Neuronal stem cell (in vitro differentiated cells): ENCODE results near the gene CLTC.

Experiments
- DNase-seq: peaks from one replicate; pipeline ENCODE4 v3.0.0-alpha.2; 2013; ENCODE audit warnings: low spot score
- H2AFZ ChIP-seq: one replicate; pipeline ENCODE4 v1.6.1; 2013; ENCODE audit warnings: mild to moderate bottlenecking, low read length, inconsistent platforms
- H2AK5ac ChIP-seq: 2 replicates; pipeline ENCODE4 v1.6.1; 2013; ENCODE audit warnings: low read depth, mild to moderate bottlenecking, inconsistent platforms, low read length, moderate library complexity, mixed read lengths
- H2BK120ac ChIP-seq: 2 replicates; pipeline ENCODE4 v1.6.1; 2013; ENCODE audit warnings: low read depth, mild to moderate bottlenecking, inconsistent platforms, low read length, moderate library complexity, mixed read lengths
- H2BK12ac ChIP-seq: one replicate; pipeline ENCODE4 v1.6.1; 2013; ENCODE audit warnings: low read length, inconsistent platforms
- H2BK15ac ChIP-seq: 2 replicates; pipeline ENCODE4 v1.6.1; 2013; ENCODE audit warnings: mild to moderate bottlenecking, low read length, inconsistent platforms, mixed read lengths
- H2BK5ac ChIP-seq: one replicate; pipeline ENCODE4 v1.6.1; 2013; ENCODE audit warnings: inconsistent platforms, mild to moderate bottlenecking, low read length, moderate library complexity
- H3K14ac ChIP-seq: one replicate; pipeline ENCODE4 v1.6.1; 2013; ENCODE audit warnings: low read length, inconsistent platforms
- H3K18ac ChIP-seq: 2 replicates; pipeline ENCODE4 v1.6.1; 2013; ENCODE audit warnings: low read length, inconsistent platforms
- H3K23ac ChIP-seq: 2 replicates; pipeline ENCODE4 v1.6.1; 2013; ENCODE audit warnings: low read depth, mild to moderate bottlenecking, mixed read lengths, low read length, inconsistent platforms; ENCODE audit not compliant: poor library complexity
- H3K27ac ChIP-seq: replicated peaks from 3 replicates; pipeline ENCODE4 v1.5.1; 2013; ENCODE audit warnings: low read length, inconsistent platforms
- H3K27me3 ChIP-seq, 3 experiments: 2 replicates each; pipeline ENCODE4 v1.6.1; 2013; ENCODE audit warnings: low read length in 3 of 3, mild to moderate bottlenecking in 2 of 3, inconsistent platforms in 1 of 3, low read depth in 1 of 3, mixed read lengths in 1 of 3, moderate library complexity in 1 of 3; ENCODE audit not compliant: control insufficient read depth in 3 of 3, insufficient read depth in 3 of 3
- H3K36me3 ChIP-seq, 2 donors: replicated peaks in 1 of 2; 2 replicates each; pipeline ENCODE4 v1.6.1; 2013; ENCODE audit warnings: low read length in 2 of 2; ENCODE audit not compliant: control insufficient read depth in 2 of 2, insufficient read depth in 2 of 2
- H3K4ac ChIP-seq: 2 replicates; pipeline ENCODE4 v1.6.1; 2013; ENCODE audit warnings: inconsistent platforms, mild to moderate bottlenecking, low read length, moderate library complexity
- H3K4me1 ChIP-seq, 2 donors: 1 replicate in 1 of 2; 2 replicates in 1 of 2; pipeline ENCODE4 v1.6.1; 2013; ENCODE audit warnings: low read length in 2 of 2, low read depth in 1 of 2; ENCODE audit not compliant: control insufficient read depth in 2 of 2, insufficient read depth in 1 of 2
- H3K4me2 ChIP-seq: one replicate; pipeline ENCODE4 v1.6.1; 2013; ENCODE audit warnings: mild to moderate bottlenecking, low read length, inconsistent platforms; ENCODE audit not compliant: insufficient read depth, poor library complexity, severe bottlenecking
- H3K4me3 ChIP-seq, 2 donors: 2 replicates each; pipeline ENCODE4 v1.5.1; 2013; ENCODE audit warnings: low read length in 2 of 2, mild to moderate bottlenecking in 2 of 2, inconsistent platforms in 1 of 2, moderate library complexity in 1 of 2
- H3K79me1 ChIP-seq: one replicate; pipeline ENCODE4 v1.6.1; 2013; ENCODE audit warnings: low read depth, mild to moderate bottlenecking, inconsistent platforms, low read length, moderate library complexity
- H3K9ac ChIP-seq: one replicate; pipeline ENCODE4 v1.6.1; 2013; ENCODE audit warnings: mild to moderate bottlenecking, low read depth, low read length, inconsistent platforms; ENCODE audit not compliant: poor library complexity
- H3K9me3 ChIP-seq, 2 donors: replicated peaks in 1 of 2; 2 replicates each; pipeline versions ENCODE3 to v1.6.1; 2013; ENCODE audit warnings: low read length in 2 of 2, mild to moderate bottlenecking in 2 of 2, inconsistent platforms in 1 of 2, low read depth in 1 of 2, mixed read lengths in 1 of 2, moderate library complexity in 1 of 2; ENCODE audit not compliant: control insufficient read depth in 2 of 2, insufficient read depth in 1 of 2
- H4K8ac ChIP-seq: one replicate; pipeline ENCODE4 v1.6.1; 2013; ENCODE audit warnings: low read depth, mild to moderate bottlenecking, inconsistent platforms, low read length, moderate library complexity
- H4K91ac ChIP-seq: one replicate; pipeline ENCODE4 v1.6.1; 2013; ENCODE audit warnings: low read length, low read depth, mild to moderate bottlenecking, inconsistent platforms; ENCODE audit not compliant: poor library complexity
- WGBS, 2 donors: extraction: QIAGEN DNeasy Blood & Tissue Kit; methylation state at CpG; one replicate each; pipeline ENCODE4 v1.1.7; 2013; ENCODE audit warnings: missing lambda C conversion rate in 2 of 2, mixed read lengths in 1 of 2; ENCODE audit not compliant: insufficient read length in 2 of 2, insufficient replicate concordance in 1 of 2; ENCODE audit errors: extremely low coverage in 2 of 2; 5-methylcytosine and 5-hydroxymethylcytosine counted together

CLTC gene

DNA sequence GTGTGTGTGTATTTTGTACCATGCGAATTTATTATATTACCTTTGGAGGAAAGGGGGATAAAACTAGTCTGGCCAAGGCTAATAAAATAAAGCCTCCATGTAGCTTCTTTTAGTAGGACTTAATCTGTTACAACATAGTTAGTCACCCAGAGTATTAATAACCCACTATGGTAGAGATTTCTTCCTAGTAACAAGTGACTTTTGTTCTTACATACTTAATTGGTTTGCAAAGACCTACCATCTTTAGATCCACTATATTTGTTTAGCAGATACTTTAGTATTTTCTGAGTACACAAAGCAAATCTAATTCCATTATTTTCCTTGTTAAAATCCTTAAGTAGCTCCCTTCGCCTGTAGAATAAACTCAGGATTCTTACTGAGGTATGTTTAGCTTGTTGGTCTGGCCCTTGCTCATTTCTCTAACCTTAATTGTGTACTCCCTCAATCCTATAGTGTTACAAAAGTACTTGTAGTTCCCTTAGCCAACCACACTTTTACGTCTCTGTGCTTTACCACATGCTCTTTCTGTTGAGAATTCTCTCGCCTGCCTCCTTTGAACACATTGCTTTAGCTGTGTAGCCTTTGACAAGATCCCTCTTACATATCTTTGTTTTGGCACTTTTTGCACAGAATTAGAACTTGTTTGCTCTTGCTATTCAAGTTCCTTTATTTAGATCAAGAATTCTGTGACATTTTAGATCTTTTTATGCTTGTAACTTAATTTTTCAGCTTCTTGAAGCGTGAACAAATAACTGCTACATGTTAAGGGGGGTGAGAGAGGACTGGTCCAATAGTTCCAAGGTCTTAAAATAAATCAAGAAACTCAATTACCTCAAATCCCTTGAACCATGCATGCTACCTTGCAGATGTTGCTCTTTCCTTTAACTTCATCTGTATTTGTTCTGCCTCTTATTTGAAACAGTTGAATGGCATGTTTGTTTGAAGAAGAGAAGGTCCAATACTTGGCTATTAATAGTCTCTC is 23.8 kb downstream of the CLTC start:
- Histone ChIP-seq H3K27me3 (no peaks in the 10 kb centered on the region), H3K23ac (no peak overlapping the region), H2AK5ac (no peak overlapping the region), H3K4me3 (no peak overlapping the region), H3K4ac (no peak overlapping the region), H2BK5ac (no peak overlapping the region), H4K91ac (no peak overlapping the region), H3K27ac (no peak overlapping the region), H4K8ac (no peak overlapping the region), H3K14ac (no peak overlapping the region), H3K4me1 (no peaks in the 10 kb centered on the region), H3K9ac (no peak overlapping the region), H2AFZ (no peak overlapping the region), H3K36me3 (peaks cover 4 to 59% of the 10 kb centered on the region in 2 donors), H3K18ac (no peak overlapping the region), H3K79me1 (peaks cover 2% of the 10 kb centered on the region), H2BK12ac (no peak overlapping the region), H3K4me2 (no peak overlapping the region), H2BK120ac (no peak overlapping the region), H3K9me3 (no peaks in the 10 kb centered on the region), H2BK15ac (no peak overlapping the region)
- WGBS, 2 donors = no CpG with 5 or more reads among the region's 5 CpGs
- DNase-seq = no peak

- Histone ChIP-seq H2AFZ (no peak overlapping the region), H4K8ac (no peak overlapping the region), H3K4me2 (no peak overlapping the region), H2BK120ac (no peak overlapping the region), H4K91ac (no peak overlapping the region), H3K27ac (no peak overlapping the region), H3K36me3 (peaks cover 10 to 92% of the 10 kb centered on the region in 2 donors), H3K27me3 (no peaks in the 10 kb centered on the region), H2BK5ac (no peak overlapping the region), H3K14ac (no peak overlapping the region), H3K79me1 (no peaks in the 10 kb centered on the region), H2AK5ac (no peak overlapping the region), H3K23ac (no peak overlapping the region), H2BK15ac (no peak overlapping the region), H3K4ac (no peak overlapping the region), H3K18ac (no peak overlapping the region), H2BK12ac (no peak overlapping the region), H3K4me3 (no peak overlapping the region), H3K9ac (no peak overlapping the region), H3K9me3 (peaks cover 3 to 15% of the 10 kb centered on the region in 2 donors), H3K4me1 (no peaks in the 10 kb centered on the region)
- no peak for DNase-seq
- no CpG with 5 or more reads among the region's 6 CpGs for WGBS, 2 donors
Observed at GRCh38 chr17:59647288-59647687, 27.6 kb downstream of the CLTC start.

DNA sequence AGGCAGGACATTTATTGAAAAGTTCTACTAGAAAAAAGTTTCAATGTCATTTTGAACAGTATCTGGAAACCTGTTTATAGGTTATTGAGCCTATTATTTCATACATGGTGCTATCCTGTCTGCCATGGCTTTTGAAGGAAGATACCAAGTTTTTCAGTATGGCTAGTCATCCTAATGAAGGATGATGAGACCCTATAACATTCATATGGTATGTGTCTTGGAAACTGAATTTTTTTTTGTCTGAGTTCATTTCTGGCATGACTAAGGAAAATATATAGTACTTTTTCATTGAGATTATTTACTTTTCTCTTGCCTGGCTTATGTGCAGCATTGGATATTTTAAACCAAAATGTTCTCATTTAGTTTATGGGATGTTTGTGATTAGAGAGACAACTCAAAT is 30.2 kb downstream of the CLTC start:
- no peak overlapping the region for H2AK5ac ChIP-seq
- peaks cover 3 to 21% of the 10 kb centered on the region in 2 donors for H3K9me3 ChIP-seq
- no peak overlapping the region for H2BK15ac ChIP-seq
- H4K8ac ChIP-seq = no peak overlapping the region
- H3K79me1 ChIP-seq = no peaks in the 10 kb centered on the region
- H3K4ac ChIP-seq = no peak overlapping the region
- peaks cover 15 to 97% of the 10 kb centered on the region in 2 donors for H3K36me3 ChIP-seq
- no peak overlapping the region for H3K18ac ChIP-seq
- no peak overlapping the region for H2BK120ac ChIP-seq
- H3K14ac ChIP-seq = no peak overlapping the region
- no peak overlapping the region for H3K4me2 ChIP-seq
- H4K91ac ChIP-seq = no peak overlapping the region
- no peak overlapping the region for H3K23ac ChIP-seq
- DNase-seq = no peak
- no peak overlapping the region for H3K27ac ChIP-seq
- H3K9ac ChIP-seq = no peak overlapping the region
- no peak overlapping the region for H2BK5ac ChIP-seq
- H3K4me1 ChIP-seq = no peaks in the 10 kb centered on the region
- H2BK12ac ChIP-seq = no peak overlapping the region
- no peaks in the 10 kb centered on the region for H3K27me3 ChIP-seq
- H3K4me3 ChIP-seq = no peak overlapping the region
- H2AFZ ChIP-seq = no peak overlapping the region

- Histone ChIP-seq H3K9me3 (peaks cover 3 to 21% of the 10 kb centered on the region in 2 donors), H3K4me3 (no peak overlapping the region), H3K36me3 (peaks cover 17 to 97% of the 10 kb centered on the region in 2 donors), H3K27ac (no peak overlapping the region), H3K4me1 (no peaks in the 10 kb centered on the region), H2AFZ (no peak overlapping the region), H3K18ac (no peak overlapping the region), H3K79me1 (no peaks in the 10 kb centered on the region), H2BK12ac (no peak overlapping the region), H3K9ac (no peak overlapping the region), H3K4me2 (no peak overlapping the region), H2BK120ac (no peak overlapping the region), H3K14ac (no peak overlapping the region), H4K91ac (no peak overlapping the region), H2BK5ac (no peak overlapping the region), H4K8ac (no peak overlapping the region), H2AK5ac (no peak overlapping the region), H2BK15ac (no peak overlapping the region), H3K4ac (no peak overlapping the region), H3K27me3 (no peaks in the 10 kb centered on the region), H3K23ac (no peak overlapping the region)
- WGBS, 2 donors = no CpG with 5 or more reads among the region's 1 CpG
- no peak for DNase-seq
Observed at GRCh38 chr17:59650642-59651041, 30.9 kb downstream of the CLTC start.
